Astrocyte of the cerebellum (primary cell): ENCODE data around the gene ATG12.

Experiments
- DNase-seq: peaks from one replicate; pipeline ENCODE4 v3.0.0-alpha.2; 2011; ENCODE audit warnings: low read depth
- H3K4me3 ChIP-seq: 2 replicates; pipeline ENCODE4 v1.5.1; 2011; ENCODE audit warnings: mild to moderate bottlenecking, low read depth, low read length, moderate library complexity
- in situ Hi-C: cut with HindIII; loops from 2 replicates; pipeline ENCODE4 v1.10.0; 2017; ENCODE audit warnings: low sequenced_read_pairs
- TF ChIP-seq, protein P1 (sequence below): IDR thresholded peaks from 2 replicates; pipeline ENCODE4 v1.5.1; 2012; ENCODE audit warnings: low read length, low read depth, moderate library complexity, mild to moderate bottlenecking; ENCODE audit errors: missing control alignments

The ATG12 gene

DNA sequence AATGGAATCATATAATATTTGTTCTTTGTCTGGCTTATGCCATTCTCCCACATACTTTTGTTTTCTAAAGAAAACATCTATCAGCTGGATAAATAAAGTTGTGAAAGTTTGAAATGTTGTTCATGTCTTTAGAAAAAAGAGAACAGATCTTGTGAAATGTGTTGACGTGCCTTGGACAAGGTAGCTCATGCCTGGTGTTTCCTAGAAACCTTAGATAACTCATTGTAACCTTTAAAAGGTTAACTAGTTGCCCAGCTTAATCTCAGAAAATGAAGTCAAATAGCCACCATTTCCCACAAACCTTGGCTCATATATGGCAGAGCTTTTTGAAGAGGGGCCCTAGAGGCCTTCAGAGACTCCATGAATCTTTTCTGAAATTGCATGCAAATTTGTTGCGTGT lies 40.2 kb downstream of the ATG12 start:
- H3K4me3 ChIP-seq: no peak overlapping the region
- TF ChIP-seq, protein P1, sequence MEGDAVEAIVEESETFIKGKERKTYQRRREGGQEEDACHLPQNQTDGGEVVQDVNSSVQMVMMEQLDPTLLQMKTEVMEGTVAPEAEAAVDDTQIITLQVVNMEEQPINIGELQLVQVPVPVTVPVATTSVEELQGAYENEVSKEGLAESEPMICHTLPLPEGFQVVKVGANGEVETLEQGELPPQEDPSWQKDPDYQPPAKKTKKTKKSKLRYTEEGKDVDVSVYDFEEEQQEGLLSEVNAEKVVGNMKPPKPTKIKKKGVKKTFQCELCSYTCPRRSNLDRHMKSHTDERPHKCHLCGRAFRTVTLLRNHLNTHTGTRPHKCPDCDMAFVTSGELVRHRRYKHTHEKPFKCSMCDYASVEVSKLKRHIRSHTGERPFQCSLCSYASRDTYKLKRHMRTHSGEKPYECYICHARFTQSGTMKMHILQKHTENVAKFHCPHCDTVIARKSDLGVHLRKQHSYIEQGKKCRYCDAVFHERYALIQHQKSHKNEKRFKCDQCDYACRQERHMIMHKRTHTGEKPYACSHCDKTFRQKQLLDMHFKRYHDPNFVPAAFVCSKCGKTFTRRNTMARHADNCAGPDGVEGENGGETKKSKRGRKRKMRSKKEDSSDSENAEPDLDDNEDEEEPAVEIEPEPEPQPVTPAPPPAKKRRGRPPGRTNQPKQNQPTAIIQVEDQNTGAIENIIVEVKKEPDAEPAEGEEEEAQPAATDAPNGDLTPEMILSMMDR: no peak
- in situ Hi-C loops: no loop called here
- DNase-seq: no peak

DNA sequence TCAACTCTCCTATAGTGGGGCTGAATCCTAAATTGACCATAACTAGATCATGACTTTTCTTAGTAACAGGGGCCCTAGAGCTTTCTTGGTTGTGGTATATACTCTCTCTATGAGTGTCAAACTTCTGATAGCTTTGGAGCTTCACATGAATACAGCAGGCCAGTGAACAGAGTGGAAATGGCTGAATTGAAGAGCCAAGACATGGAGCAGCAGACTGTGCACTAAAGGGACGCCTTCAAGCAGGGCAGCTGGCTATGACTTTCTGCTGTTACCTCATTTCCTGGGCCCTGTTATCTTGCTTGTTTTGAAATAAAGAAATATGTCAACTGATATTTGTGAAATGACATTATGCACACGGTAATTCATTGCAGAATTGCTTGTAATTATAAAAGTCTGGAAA lies 41.3 kb downstream of the ATG12 start:
- no peak overlapping the region for H3K4me3 ChIP-seq
- TF ChIP-seq, protein P1: no peak
- no peak for DNase-seq
- in situ Hi-C loops: no loop called here

DNA sequence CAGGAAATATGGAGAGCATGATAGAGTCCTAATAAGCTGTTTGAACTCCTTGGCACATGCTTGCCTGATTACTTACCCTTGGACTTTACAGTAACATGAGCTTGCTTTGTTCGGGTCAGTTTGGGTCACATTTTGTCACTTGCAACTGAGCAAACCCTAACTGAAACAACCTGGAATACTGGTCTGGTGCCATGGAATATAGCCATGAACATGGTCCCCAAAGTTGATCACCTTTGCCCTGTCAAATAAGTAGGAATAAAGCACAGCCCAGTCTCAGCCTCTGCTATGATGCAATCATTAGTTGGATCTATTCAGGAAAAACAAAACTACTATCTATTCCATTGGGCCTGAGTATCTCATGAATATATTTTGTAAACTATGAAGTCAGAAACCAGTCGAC lies 43.1 kb downstream of the ATG12 start:
- in situ Hi-C loops: no loop called here
- TF ChIP-seq, protein P1: no peak

DNA sequence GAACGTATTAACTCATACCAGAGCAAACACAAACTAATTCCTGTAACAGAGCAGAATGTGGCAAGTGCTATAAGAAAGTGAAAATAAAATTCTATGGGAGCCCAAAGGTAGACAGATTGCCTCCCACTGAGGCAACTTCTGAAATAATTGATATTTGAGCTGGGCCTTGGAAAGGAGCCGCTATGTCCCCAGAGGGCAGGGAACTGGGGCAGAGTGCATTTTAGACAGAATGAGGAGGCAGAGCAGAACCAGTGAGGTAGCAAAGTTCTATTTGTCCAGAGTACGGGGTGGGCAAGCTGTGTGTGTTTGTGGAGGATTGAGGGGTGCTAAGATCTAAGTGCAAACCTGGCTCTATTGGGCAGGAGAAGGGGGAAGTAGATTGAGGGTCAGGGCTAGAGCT lies 44.7 kb downstream of the ATG12 start:
- no peak for DNase-seq
- H3K4me3 ChIP-seq: no peak overlapping the region
- in situ Hi-C loops: no loop called here
- TF ChIP-seq, protein P1: no peak

More for the DNA sequence above, 43.1 kb downstream of the ATG12 start:
- DNase-seq: no peak
- H3K4me3 ChIP-seq: no peak overlapping the region

DNA sequence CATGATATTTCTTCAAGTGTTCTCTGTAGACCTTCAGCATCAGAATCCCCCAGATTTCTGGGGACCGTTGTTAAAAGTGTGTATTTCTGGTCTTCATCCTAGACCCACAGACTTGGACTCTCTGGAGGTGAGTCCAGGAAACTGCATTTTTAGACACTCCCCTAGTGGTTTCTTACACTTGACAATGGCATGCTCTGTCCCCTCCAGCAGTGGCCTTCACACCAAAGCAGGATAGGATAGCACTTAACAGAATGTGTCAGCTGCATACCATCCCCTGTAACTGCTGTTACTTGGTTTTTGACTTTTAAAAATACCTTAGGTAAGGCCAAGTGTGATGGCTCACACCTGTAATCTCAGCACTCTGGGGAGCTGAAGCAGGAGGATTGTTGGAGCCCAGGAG lies 45.7 kb downstream of the ATG12 start:
- TF ChIP-seq, protein P1: no peak
- DNase-seq: no peak
- H3K4me3 ChIP-seq: no peak overlapping the region
- in situ Hi-C loops: no loop called here

DNA sequence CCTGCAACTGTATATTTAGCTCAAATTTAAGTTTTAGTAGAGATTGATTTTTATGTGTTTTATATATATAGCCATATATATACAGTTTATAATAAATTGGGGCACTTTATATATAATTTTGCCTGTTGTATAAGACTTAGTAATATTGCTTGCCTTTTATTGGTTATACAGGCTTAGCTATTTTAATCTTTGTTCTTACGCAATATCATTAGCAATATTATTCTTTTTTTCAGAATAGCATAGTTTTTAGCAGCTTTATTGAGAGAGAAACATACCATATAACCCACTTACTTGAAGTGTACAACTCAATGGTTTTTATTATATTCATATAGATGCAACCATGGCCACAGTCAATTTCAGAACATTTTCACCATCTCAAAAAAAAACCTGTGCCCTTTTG lies 52.9 kb downstream of the ATG12 start:
- DNase-seq: no peak
- TF ChIP-seq, protein P1: no peak
- in situ Hi-C loops: no loop called here
- H3K4me3 ChIP-seq: no peak overlapping the region

DNA sequence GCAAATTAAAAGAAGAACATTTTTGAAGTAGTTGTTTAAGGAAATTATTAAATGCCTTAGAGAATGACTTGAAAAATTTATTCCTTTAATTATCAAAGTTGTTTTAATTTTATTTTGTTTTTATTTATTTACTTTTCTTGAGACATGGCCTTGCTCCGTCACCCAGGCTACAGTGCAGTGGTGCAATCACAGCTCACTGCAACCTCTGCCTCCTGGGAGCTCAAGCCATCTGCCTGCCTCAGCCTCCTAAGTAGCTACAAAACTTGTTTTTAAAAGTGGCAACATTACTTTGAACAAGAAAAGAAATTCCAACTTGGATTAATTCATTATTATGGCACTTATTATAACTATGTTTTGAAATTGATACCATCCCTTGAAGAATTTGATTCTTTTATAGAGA lies 53.9 kb downstream of the ATG12 start:
- no peak for DNase-seq
- no peak overlapping the region for H3K4me3 ChIP-seq
- in situ Hi-C loops: no loop called here
- TF ChIP-seq, protein P1: no peak
